Measurements from ENCODE around the gene AKAP10.
"Not testable (repeated sequence)": the region's sequence is repeated elsewhere in the genome, so short reads cannot be mapped to it uniquely, and the experiment has no call there.

The AKAP10 gene

DNA sequence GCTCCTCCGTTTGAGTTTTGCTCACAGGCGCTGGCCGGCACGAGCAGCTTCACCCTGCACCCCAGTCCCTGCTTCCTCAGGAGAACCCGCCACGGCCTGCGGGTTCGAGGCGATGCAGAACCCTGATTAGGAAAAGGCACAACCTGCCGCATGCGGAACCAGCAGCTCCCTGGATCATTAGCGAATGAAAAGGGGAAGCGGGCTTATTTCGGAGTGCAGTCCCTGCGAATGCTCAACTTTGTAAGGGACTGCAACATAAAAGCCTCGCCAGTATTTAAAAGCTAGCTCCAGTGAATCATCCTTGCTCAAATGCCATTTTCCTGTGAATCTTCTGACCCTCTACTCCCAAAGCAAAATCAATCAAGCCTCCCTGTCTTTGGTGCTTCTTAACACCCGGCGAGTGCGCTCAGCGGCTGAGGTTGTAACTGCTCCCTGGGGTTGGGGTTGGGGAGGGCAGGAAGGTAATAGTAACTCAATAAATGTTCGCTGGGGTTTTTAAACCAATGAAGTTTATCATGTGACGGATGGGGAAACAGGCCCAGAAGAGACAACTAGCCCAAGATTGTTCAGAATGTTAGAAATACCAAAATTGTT, 678 bp upstream of the AKAP10 start:
- 66 to 74% methylated on average over 22 of the region's 22 CpGs for WGBS, 2 experiments
- Histone ChIP-seq H3K27me3 (ENCODE audit: control insufficient read depth, insufficient read depth, low read length, poor library complexity, severe bottlenecking) (no peaks in the 10 kb centered on the region), H3K4me3 (ENCODE audit: insufficient read depth, low read depth, low read length) (peak overlapping the region; percentile 94), H3K36me3 (ENCODE audit: control insufficient read depth, insufficient read depth, low read length) (peaks cover 4% of the 10 kb centered on the region), H3K4me1 (ENCODE audit: control insufficient read depth, insufficient read depth, low read length) (no peaks in the 10 kb centered on the region), H3K9me3 (ENCODE audit: control insufficient read depth, low read length) (no peaks in the 10 kb centered on the region), H3K27ac (ENCODE audit: insufficient read depth, low read depth, low read length, poor library complexity, severe bottlenecking) (peak overlapping the region; percentile 72)

DNA sequence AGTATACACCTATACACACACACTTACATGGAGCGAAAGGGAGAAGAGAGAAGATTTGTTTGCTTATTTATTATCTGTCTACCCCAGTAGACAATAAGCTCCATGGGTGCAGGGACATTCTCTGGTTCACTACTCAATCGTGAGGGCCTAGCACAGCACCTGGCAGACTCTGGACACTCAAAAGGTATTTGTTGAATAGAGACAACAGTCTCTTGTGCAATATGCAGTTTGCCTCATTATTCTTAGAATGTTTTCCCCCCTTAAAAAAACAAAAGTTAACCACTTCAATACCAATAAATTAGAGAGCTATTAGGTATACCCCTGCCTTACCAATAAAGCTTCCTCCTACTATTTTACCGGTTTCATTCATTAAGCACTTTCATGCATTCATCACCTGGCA, 2.0 kb downstream of the AKAP10 start:
- Histone ChIP-seq H3K36me3 (ENCODE audit: control insufficient read depth, insufficient read depth, low read length) (peaks cover 4% of the 10 kb centered on the region), H3K27ac (ENCODE audit: insufficient read depth, low read depth, low read length, poor library complexity, severe bottlenecking) (no peak overlapping the region), H3K4me1 (ENCODE audit: control insufficient read depth, insufficient read depth, low read length) (no peaks in the 10 kb centered on the region), H3K4me3 (ENCODE audit: insufficient read depth, low read depth, low read length) (no peak overlapping the region), H3K9me3 (ENCODE audit: control insufficient read depth, low read length) (no peaks in the 10 kb centered on the region), H3K27me3 (ENCODE audit: control insufficient read depth, insufficient read depth, low read length, poor library complexity, severe bottlenecking) (no peaks in the 10 kb centered on the region)
- 97 to 98% methylated on average over 3 of the region's 3 CpGs for WGBS, 2 experiments

DNA sequence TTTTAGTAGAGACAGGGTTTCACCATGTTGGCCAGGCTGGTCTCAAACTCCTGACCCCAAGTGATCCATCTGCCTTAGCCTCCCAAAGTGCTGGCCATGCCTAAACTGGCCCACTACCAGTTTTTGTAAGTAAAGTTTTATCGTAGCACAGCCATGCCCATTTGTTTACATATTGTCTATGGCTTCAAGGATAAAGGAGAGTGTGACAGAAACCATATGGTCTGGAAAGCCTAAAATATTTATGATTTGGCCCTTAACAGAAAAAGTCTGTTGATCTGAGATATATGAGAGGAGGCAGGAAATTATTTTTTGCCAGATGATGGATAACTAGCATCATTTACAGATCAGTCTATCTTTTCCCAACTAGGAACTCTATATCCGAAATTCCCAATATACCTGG, 4.5 kb downstream of the AKAP10 start:
- Histone ChIP-seq H3K27me3 (ENCODE audit: control insufficient read depth, insufficient read depth, low read length, poor library complexity, severe bottlenecking) (no peaks in the 10 kb centered on the region), H3K4me3 (ENCODE audit: insufficient read depth, low read depth, low read length) (no peak overlapping the region), H3K9me3 (ENCODE audit: control insufficient read depth, low read length) (no peaks in the 10 kb centered on the region), H3K4me1 (ENCODE audit: control insufficient read depth, insufficient read depth, low read length) (no peaks in the 10 kb centered on the region), H3K36me3 (ENCODE audit: control insufficient read depth, insufficient read depth, low read length) (peaks cover 19% of the 10 kb centered on the region), H3K27ac (ENCODE audit: insufficient read depth, low read depth, low read length, poor library complexity, severe bottlenecking) (no peak overlapping the region)
- 92 to 96% methylated on average over 1 of the region's 2 CpGs for WGBS, 2 experiments

DNA sequence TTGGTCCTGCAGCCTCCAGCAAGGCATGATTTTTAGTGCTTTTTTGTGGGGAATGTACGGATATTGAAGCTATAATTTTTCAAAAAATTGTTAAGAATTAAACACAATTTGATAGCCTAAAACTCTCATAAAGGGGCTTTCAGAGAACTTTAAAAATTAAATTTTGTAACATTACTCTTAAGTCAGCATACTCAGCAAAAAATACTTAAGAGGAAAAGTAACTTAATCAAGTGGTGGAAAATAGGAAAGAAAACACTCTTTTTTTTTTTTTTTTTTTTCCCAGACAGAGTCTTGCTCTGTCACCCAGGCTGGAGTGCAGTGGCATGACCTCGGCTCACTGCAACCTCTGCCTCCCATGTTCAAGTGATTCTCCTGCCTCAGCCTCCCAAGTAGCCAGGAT, 14.7 kb downstream of the AKAP10 start:
- H3K4me1 ChIP-seq (ENCODE audit: control insufficient read depth, insufficient read depth, low read length); H3K4me3 ChIP-seq (ENCODE audit: insufficient read depth, low read depth, low read length); H3K27me3 ChIP-seq (ENCODE audit: control insufficient read depth, insufficient read depth, low read length, poor library complexity, severe bottlenecking); H3K9me3 ChIP-seq (ENCODE audit: control insufficient read depth, low read length); H3K27ac ChIP-seq (ENCODE audit: insufficient read depth, low read depth, low read length, poor library complexity, severe bottlenecking): not testable (repeated sequence)
- WGBS, 2 experiments: 93% methylated on average over 1 of the region's 2 CpGs
- H3K36me3 ChIP-seq (ENCODE audit: control insufficient read depth, insufficient read depth, low read length): peaks cover 11% of the 10 kb centered on the region

DNA sequence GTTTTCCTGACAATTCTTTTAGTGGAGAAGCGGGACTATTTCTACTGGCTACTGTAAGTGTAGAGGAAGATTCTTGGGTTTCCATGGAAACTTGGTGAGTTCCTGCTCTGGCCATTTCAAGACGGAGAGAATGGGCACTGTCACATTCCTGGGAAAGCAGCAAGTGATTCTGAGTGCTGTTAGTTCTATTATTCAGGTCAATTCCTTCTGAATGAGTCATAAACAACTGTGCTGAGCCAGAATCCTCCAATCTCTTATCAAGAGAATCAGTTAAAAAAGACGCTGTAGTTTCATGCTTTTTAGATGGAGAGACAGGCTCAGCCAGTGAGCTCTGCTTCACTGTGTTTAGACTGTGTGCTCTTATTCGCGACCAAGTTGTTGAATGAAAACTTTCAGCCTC, 19.6 kb downstream of the AKAP10 start:
- H3K4me1 ChIP-seq (ENCODE audit: control insufficient read depth, insufficient read depth, low read length): peaks cover 4% of the 10 kb centered on the region
- no peaks in the 10 kb centered on the region for H3K27me3 ChIP-seq (ENCODE audit: control insufficient read depth, insufficient read depth, low read length, poor library complexity, severe bottlenecking)
- WGBS, 2 experiments: 57 to 60% methylated on average over 5 of the region's 5 CpGs
- no peak overlapping the region for H3K4me3 ChIP-seq (ENCODE audit: insufficient read depth, low read depth, low read length)
- H3K36me3 ChIP-seq (ENCODE audit: control insufficient read depth, insufficient read depth, low read length): peaks cover 35% of the 10 kb centered on the region
- no peaks in the 10 kb centered on the region for H3K9me3 ChIP-seq (ENCODE audit: control insufficient read depth, low read length)
- H3K27ac ChIP-seq (ENCODE audit: insufficient read depth, low read depth, low read length, poor library complexity, severe bottlenecking): peak overlapping the region; percentile 41

DNA sequence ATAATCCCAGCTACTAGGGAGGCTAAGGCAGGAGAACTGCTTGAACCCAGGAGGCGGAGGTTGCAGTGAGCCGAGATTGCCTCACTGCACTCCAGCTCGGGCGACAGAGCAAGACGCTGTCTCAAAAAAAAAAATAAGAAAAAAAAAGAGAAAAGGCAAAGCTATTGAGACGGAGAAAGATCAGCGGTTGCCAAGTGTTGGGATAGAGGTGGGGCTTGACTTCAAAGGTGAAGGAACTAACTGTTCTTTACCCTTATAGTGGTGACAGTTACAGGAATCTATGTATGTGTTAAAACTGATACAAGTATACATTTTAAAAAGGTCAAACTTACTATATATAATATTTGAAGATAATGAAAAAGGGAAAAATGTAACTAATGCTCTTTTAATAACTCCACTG, 22.5 kb downstream of the AKAP10 start:
- H3K36me3 ChIP-seq (ENCODE audit: control insufficient read depth, insufficient read depth, low read length): peaks cover 28% of the 10 kb centered on the region

DNA sequence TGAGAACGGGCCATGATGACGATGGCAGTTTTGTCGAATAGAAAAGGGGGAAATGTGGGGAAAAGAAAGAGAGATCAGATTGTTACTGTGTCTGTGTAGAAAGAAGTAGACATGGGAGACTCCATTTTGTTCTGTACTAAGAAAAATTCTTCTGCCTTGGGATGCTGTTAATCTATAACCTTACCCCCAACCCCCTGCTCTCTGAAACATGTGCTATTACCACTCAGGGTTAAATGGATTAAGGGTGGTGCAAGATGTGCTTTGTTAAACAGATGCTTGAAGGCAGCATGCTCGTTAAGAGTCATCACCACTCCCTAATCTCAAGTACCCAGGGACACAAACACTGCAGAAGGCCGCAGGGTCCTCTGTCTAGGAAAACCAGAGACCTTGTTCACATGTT, 26.2 kb downstream of the AKAP10 start:
- not testable (repeated sequence) for H3K4me1 ChIP-seq (ENCODE audit: control insufficient read depth, insufficient read depth, low read length); H3K27me3 ChIP-seq (ENCODE audit: control insufficient read depth, insufficient read depth, low read length, poor library complexity, severe bottlenecking); H3K4me3 ChIP-seq (ENCODE audit: insufficient read depth, low read depth, low read length); H3K27ac ChIP-seq (ENCODE audit: insufficient read depth, low read depth, low read length, poor library complexity, severe bottlenecking); H3K9me3 ChIP-seq (ENCODE audit: control insufficient read depth, low read length)
- 90 to 93% methylated on average over 1 of the region's 5 CpGs for WGBS, 2 experiments
- H3K36me3 ChIP-seq (ENCODE audit: control insufficient read depth, insufficient read depth, low read length): peaks cover 22% of the 10 kb centered on the region

More for the DNA sequence above, 22.5 kb downstream of the AKAP10 start:
- Histone ChIP-seq H3K9me3 (ENCODE audit: control insufficient read depth, low read length) (no peaks in the 10 kb centered on the region), H3K27me3 (ENCODE audit: control insufficient read depth, insufficient read depth, low read length, poor library complexity, severe bottlenecking) (no peaks in the 10 kb centered on the region), H3K4me1 (ENCODE audit: control insufficient read depth, insufficient read depth, low read length) (peaks cover 4% of the 10 kb centered on the region), H3K27ac (ENCODE audit: insufficient read depth, low read depth, low read length, poor library complexity, severe bottlenecking) (no peak overlapping the region), H3K4me3 (ENCODE audit: insufficient read depth, low read depth, low read length) (no peak overlapping the region)
- WGBS, 2 experiments: 89 to 96% methylated on average over 7 of the region's 7 CpGs

DNA sequence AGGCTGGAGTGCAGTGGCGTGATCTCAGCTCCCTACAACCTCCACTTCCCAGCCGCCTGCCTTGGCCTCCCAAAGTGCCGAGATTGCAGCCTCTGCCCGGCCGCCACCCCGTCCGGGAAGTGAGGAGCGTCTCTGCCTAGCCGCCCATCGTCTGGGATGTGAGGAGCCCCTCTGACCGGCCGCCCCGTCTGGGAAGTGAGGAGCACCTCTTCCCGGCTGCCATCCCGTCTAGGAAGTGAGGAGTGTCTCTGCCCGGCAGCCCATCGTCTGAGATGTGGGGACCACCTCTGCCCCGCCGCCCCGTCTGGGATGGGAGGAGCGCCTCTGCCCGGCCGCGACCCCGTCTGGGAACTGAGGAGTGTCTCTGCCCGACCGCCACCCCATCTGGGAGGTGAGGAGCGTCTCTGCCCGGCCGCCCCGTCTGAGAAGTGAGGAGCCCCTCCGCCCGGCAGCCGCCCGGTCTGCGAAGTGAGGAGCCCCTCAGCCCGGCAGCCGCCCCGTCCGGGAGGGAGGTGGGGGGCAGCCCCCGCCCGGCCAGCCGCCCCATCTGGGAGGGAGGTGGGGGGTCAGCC, 26.9 kb downstream of the AKAP10 start:
- not testable (repeated sequence) for H3K4me1 ChIP-seq (ENCODE audit: control insufficient read depth, insufficient read depth, low read length); H3K4me3 ChIP-seq (ENCODE audit: insufficient read depth, low read depth, low read length); H3K9me3 ChIP-seq (ENCODE audit: control insufficient read depth, low read length); H3K27ac ChIP-seq (ENCODE audit: insufficient read depth, low read depth, low read length, poor library complexity, severe bottlenecking); H3K27me3 ChIP-seq (ENCODE audit: control insufficient read depth, insufficient read depth, low read length, poor library complexity, severe bottlenecking)
- H3K36me3 ChIP-seq (ENCODE audit: control insufficient read depth, insufficient read depth, low read length): peaks cover 20% of the 10 kb centered on the region
- 96 to 98% methylated on average over 40 to 43 of the region's 43 CpGs for WGBS, 2 experiments

DNA sequence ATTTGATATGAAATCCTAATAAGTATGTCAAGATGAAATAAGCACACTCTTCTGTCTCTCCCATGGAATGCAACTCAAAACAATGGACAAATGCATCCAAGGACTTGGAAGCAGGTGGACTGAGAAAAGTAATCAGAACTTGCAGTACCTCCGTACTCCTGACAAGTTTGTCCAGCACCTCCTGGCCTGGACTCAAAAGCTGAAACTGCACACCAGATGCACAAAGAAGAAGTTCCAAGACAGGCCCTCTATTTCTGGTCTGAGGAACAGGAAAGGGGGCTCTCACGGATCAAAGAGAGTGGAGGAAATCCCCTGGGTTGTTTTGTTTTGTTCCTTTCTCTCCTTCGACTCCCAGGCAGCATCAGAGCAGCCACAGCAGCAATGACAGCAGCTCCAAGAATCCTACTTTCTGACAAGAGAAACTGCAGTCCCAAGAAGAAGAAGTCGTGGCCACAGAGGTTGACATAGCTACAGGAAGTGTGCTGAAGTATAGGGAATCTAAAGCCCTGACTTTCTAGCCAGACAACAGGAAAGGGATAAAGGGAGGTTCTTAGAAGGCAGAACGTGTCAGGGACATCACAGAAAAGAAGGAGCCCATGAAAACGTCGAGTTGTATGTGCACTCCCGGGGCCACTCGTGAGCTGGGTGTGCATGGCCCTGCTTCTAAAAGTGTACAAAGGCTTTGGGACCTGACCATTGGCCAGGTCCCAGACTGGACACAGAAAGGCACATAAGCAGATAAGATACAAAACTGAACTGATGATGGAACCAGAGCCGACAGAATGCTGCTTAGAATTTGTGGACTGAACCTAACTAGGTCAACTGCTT, 29.3 kb downstream of the AKAP10 start:
- peaks cover 9% of the 10 kb centered on the region for H3K4me1 ChIP-seq (ENCODE audit: control insufficient read depth, insufficient read depth, low read length)
- H3K9me3 ChIP-seq (ENCODE audit: control insufficient read depth, low read length): no peaks in the 10 kb centered on the region
- H3K36me3 ChIP-seq (ENCODE audit: control insufficient read depth, insufficient read depth, low read length): peaks cover 10% of the 10 kb centered on the region
- 61 to 69% methylated on average over 10 of the region's 10 CpGs for WGBS, 2 experiments
- H3K27ac ChIP-seq (ENCODE audit: insufficient read depth, low read depth, low read length, poor library complexity, severe bottlenecking): no peak overlapping the region
- H3K4me3 ChIP-seq (ENCODE audit: insufficient read depth, low read depth, low read length): no peak overlapping the region
- H3K27me3 ChIP-seq (ENCODE audit: control insufficient read depth, insufficient read depth, low read length, poor library complexity, severe bottlenecking): no peaks in the 10 kb centered on the region

DNA sequence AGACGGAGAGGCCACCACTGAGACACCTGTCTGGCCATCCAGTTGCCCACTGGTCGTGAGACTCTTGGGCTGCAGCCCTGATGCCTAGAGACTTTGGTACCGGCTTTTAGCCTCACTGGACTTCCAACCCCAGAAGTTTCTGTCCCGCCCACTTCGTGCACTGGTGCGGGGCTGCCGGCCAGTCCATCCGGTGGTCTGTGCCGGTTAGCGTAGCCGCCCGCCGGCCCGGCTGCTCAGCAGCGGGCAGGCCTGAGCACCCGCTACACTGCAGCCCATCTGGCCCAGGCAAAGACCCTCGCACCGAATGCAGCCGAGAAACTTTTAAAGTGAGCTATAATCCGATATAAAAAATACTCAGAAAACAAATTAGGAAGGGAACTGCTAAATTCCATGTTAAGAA, 30.7 kb downstream of the AKAP10 start:
- Histone ChIP-seq H3K36me3 (ENCODE audit: control insufficient read depth, insufficient read depth, low read length) (peaks cover 10% of the 10 kb centered on the region), H3K27ac (ENCODE audit: insufficient read depth, low read depth, low read length, poor library complexity, severe bottlenecking) (no peak overlapping the region)

More for the DNA sequence above, 30.7 kb downstream of the AKAP10 start:
- no peaks in the 10 kb centered on the region for H3K9me3 ChIP-seq (ENCODE audit: control insufficient read depth, low read length)
- H3K27me3 ChIP-seq (ENCODE audit: control insufficient read depth, insufficient read depth, low read length, poor library complexity, severe bottlenecking): no peaks in the 10 kb centered on the region
- WGBS, 2 experiments: 92 to 93% methylated on average over 20 of the region's 20 CpGs
- peaks cover 9% of the 10 kb centered on the region for H3K4me1 ChIP-seq (ENCODE audit: control insufficient read depth, insufficient read depth, low read length)
- H3K4me3 ChIP-seq (ENCODE audit: insufficient read depth, low read depth, low read length): no peak overlapping the region
